ENCODE data around the gene ADGRB3.

Gene ADGRB3

DNA sequence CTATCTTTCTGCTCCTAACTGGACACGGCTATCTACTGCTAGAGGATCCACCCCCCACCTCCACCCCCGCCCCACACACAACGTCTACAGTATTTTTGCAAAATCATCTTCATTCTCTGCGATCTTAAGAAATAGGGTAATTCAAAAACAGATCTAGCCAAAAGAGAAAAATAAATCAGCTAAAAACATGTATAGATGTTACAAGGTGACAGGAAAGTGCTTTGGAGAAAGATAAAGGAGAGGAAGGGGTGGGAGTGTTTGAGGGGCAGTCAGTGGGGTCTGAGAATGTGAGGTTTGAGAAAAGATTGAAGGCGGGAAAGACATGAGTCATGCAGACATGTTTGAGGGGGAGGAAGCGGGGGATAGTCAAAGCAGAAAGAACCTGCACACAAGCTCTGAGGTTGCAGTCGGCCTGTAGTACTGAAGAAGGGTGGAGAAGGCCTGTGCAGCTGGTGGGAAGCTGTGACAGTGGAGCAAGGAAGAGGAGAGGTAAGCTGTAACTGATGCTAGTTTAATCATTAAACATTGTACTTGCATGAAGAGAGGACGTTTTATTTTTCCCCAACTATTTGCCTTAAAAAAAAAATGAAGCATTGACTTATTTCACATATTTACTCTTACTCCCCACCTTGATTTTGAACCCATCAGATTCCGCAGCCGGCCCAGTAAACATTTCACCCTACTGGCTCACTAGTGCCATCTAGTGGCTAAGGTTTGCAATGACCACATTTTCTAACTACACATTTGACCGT lies 332.6 kb downstream of the ADGRB3 start:
- peak overlapping the region in 1 of 2 experiments; percentile 83 for H3K14ac ChIP-seq (ENCODE audit: low read length in 2 of 2)

DNA sequence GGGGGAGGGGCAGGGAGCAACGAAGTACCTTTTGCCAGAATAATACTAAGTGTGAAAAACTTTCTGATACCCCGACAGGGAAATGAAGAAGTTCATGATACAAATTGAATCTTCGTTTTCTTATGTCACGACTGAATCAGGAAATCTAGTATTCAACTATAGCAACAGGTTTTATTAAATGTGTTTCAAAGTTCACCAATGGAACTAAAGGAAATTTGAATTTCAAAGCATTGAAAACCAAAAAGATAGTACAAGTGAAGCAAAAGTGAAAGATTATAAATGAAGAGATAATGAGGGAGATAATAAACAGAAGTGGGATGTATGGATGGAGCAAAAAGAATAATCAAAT lies 333.2 kb downstream of the ADGRB3 start:
- DNase-seq: no peak
- H3K4me1 ChIP-seq (ENCODE audit: control insufficient read depth, insufficient read depth, low read depth, low read length): peaks cover 2% of the 10 kb centered on the region
- no peak overlapping the region for H3K4me3 ChIP-seq (ENCODE audit: insufficient read depth in 1 of 2, low read depth in 1 of 2, low read length in 2 of 2)
- H2AK5ac ChIP-seq (ENCODE audit: low read length, severe bottlenecking): no peak overlapping the region
- H3K9me3 ChIP-seq (ENCODE audit: control insufficient read depth, low read length): no peaks in the 10 kb centered on the region
- no peak overlapping the region for H3K14ac ChIP-seq (ENCODE audit: low read length in 2 of 2)
- no peak overlapping the region for H3K18ac ChIP-seq (ENCODE audit: low read depth in 1 of 2, low read length in 2 of 2)
- no peak overlapping the region for H3K27ac ChIP-seq (ENCODE audit: low read length, poor library complexity, severe bottlenecking)
- H2BK120ac ChIP-seq (ENCODE audit: low read depth, low read length): no peak overlapping the region
- H4K8ac ChIP-seq (ENCODE audit: low read length): no peak overlapping the region
- no peak overlapping the region for H3K4me2 ChIP-seq (ENCODE audit: low read length, poor library complexity, severe bottlenecking)
- WGBS: no CpG with 5 or more reads among the region's 4 CpGs
- no peaks in the 10 kb centered on the region for H3K79me1 ChIP-seq (replicated peaks; ENCODE audit: low read length, poor library complexity, severe bottlenecking)
- H3K27me3 ChIP-seq (ENCODE audit: control insufficient read depth in 1 of 2, insufficient read depth in 1 of 2, low read length in 2 of 2): peaks cover 0 to 2% of the 10 kb centered on the region in 2 experiments
- no peak overlapping the region for H2BK12ac ChIP-seq (ENCODE audit: low read length in 2 of 2)
- no peak overlapping the region for H2BK5ac ChIP-seq (ENCODE audit: low read depth, low read length, poor library complexity, severe bottlenecking)
- no peak overlapping the region for H2BK15ac ChIP-seq (ENCODE audit: low read depth, poor library complexity, severe bottlenecking)
- no peak overlapping the region for H3K4ac ChIP-seq (ENCODE audit: low read depth in 1 of 2, low read length in 2 of 2)
- H2AFZ ChIP-seq (ENCODE audit: low read depth, low read length): no peak overlapping the region
- H3K36me3 ChIP-seq (ENCODE audit: control insufficient read depth in 1 of 2, insufficient read depth in 2 of 2, low read depth in 1 of 2, low read length in 2 of 2): no peaks in the 10 kb centered on the region
- H4K91ac ChIP-seq (ENCODE audit: low read length): no peak overlapping the region
- no peak overlapping the region for H3K9ac ChIP-seq (ENCODE audit: low read length)
- no peak overlapping the region for H3K23ac ChIP-seq (ENCODE audit: low read length in 2 of 2)

More for the DNA sequence above, 332.6 kb downstream of the ADGRB3 start:
- Histone ChIP-seq H2BK5ac (ENCODE audit: low read depth, low read length, poor library complexity, severe bottlenecking) (no peak overlapping the region), H4K8ac (ENCODE audit: low read length) (no peak overlapping the region), H3K79me1 (replicated peaks; ENCODE audit: low read length, poor library complexity, severe bottlenecking) (no peaks in the 10 kb centered on the region), H3K9me3 (ENCODE audit: control insufficient read depth, low read length) (no peaks in the 10 kb centered on the region), H3K9ac (ENCODE audit: low read length) (no peak overlapping the region), H3K18ac (ENCODE audit: low read depth in 1 of 2, low read length in 2 of 2) (no peak overlapping the region), H4K91ac (ENCODE audit: low read length) (no peak overlapping the region), H2BK120ac (ENCODE audit: low read depth, low read length) (no peak overlapping the region), H2BK12ac (ENCODE audit: low read length in 2 of 2) (no peak overlapping the region), H3K23ac (ENCODE audit: low read length in 2 of 2) (no peak overlapping the region), H3K4ac (ENCODE audit: low read depth in 1 of 2, low read length in 2 of 2) (no peak overlapping the region), H2BK15ac (ENCODE audit: low read depth, poor library complexity, severe bottlenecking) (no peak overlapping the region), H3K27me3 (ENCODE audit: control insufficient read depth in 1 of 2, insufficient read depth in 1 of 2, low read length in 2 of 2) (peaks cover 0 to 2% of the 10 kb centered on the region in 2 experiments), H3K4me2 (ENCODE audit: low read length, poor library complexity, severe bottlenecking) (no peak overlapping the region), H3K4me3 (ENCODE audit: insufficient read depth in 1 of 2, low read depth in 1 of 2, low read length in 2 of 2) (no peak overlapping the region), H2AFZ (ENCODE audit: low read depth, low read length) (no peak overlapping the region), H3K27ac (ENCODE audit: low read length, poor library complexity, severe bottlenecking) (no peak overlapping the region), H3K36me3 (ENCODE audit: control insufficient read depth in 1 of 2, insufficient read depth in 2 of 2, low read depth in 1 of 2, low read length in 2 of 2) (no peaks in the 10 kb centered on the region), H2AK5ac (ENCODE audit: low read length, severe bottlenecking) (no peak overlapping the region), H3K4me1 (ENCODE audit: control insufficient read depth, insufficient read depth, low read depth, low read length) (peaks cover 2% of the 10 kb centered on the region)
- WGBS: 38% methylated on average over 7 of the region's 11 CpGs
- peak; percentile 56 for DNase-seq

DNA sequence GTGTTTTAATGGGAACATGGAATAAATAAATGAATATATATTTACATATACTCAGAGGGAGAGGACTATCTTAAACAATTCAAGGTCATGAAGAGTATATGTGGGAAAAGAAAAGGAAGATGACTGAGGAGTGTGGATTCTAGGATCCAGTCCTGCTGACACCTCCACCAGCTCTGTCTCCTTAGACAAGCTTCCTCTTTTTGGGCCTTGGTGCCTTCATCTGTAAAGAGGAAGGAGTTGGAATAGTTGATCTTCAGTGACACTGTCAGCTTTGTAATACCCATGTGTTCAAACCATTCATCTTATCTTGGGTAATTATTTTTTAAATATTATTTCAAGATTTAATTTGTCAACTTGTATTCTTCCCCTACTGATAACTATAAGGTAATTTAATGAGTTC lies 338.0 kb downstream of the ADGRB3 start:
- no peak overlapping the region for H4K8ac ChIP-seq (ENCODE audit: low read length)
- no peak for DNase-seq
- H3K36me3 ChIP-seq (ENCODE audit: control insufficient read depth in 1 of 2, insufficient read depth in 2 of 2, low read depth in 1 of 2, low read length in 2 of 2): no peaks in the 10 kb centered on the region
- H3K18ac ChIP-seq (ENCODE audit: low read depth in 1 of 2, low read length in 2 of 2): no peak overlapping the region
- no peak overlapping the region for H2BK120ac ChIP-seq (ENCODE audit: low read depth, low read length)
- no peak overlapping the region for H3K9ac ChIP-seq (ENCODE audit: low read length)
- no peak overlapping the region for H3K14ac ChIP-seq (ENCODE audit: low read length in 2 of 2)
- H3K23ac ChIP-seq (ENCODE audit: low read length in 2 of 2): no peak overlapping the region
- no peak overlapping the region for H3K27ac ChIP-seq (ENCODE audit: low read length, poor library complexity, severe bottlenecking)
- no peak overlapping the region for H4K91ac ChIP-seq (ENCODE audit: low read length)
- H2BK12ac ChIP-seq (ENCODE audit: low read length in 2 of 2): no peak overlapping the region
- H3K4me3 ChIP-seq (ENCODE audit: insufficient read depth in 1 of 2, low read depth in 1 of 2, low read length in 2 of 2): no peak overlapping the region
- no peak overlapping the region for H2AK5ac ChIP-seq (ENCODE audit: low read length, severe bottlenecking)
- H3K27me3 ChIP-seq (ENCODE audit: control insufficient read depth in 1 of 2, insufficient read depth in 1 of 2, low read length in 2 of 2): no peaks in the 10 kb centered on the region
- H2BK15ac ChIP-seq (ENCODE audit: low read depth, poor library complexity, severe bottlenecking): no peak overlapping the region
- H3K4ac ChIP-seq (ENCODE audit: low read depth in 1 of 2, low read length in 2 of 2): no peak overlapping the region
- H3K9me3 ChIP-seq (ENCODE audit: control insufficient read depth, low read length): no peaks in the 10 kb centered on the region
- no peaks in the 10 kb centered on the region for H3K79me1 ChIP-seq (replicated peaks; ENCODE audit: low read length, poor library complexity, severe bottlenecking)
- no peak overlapping the region for H2AFZ ChIP-seq (ENCODE audit: low read depth, low read length)
- no peak overlapping the region for H3K4me2 ChIP-seq (ENCODE audit: low read length, poor library complexity, severe bottlenecking)
- no peak overlapping the region for H2BK5ac ChIP-seq (ENCODE audit: low read depth, low read length, poor library complexity, severe bottlenecking)
- no peaks in the 10 kb centered on the region for H3K4me1 ChIP-seq (ENCODE audit: control insufficient read depth, insufficient read depth, low read depth, low read length)

DNA sequence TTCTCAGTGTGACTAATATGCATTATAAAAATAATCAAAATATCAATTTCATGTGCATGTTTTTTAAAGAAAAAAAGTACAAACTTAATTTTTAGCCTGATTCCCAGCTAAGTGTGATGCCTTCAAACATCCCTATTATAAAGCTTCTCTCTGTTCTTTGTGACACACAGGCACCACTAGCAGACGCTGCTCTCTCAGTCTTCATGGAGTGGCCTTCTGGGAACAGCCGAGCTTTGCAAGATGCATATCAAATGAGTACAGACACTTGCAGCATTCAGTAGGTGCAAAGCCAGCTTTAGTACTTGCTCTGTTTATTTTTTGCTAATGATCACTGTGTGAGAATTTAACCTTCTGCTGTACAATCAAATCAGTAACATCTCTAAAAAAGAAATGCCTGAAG lies 340.0 kb downstream of the ADGRB3 start:
- Histone ChIP-seq H3K4me2 (ENCODE audit: low read length, poor library complexity, severe bottlenecking) (no peak overlapping the region), H3K27ac (ENCODE audit: low read length, poor library complexity, severe bottlenecking) (no peak overlapping the region), H3K18ac (ENCODE audit: low read depth in 1 of 2, low read length in 2 of 2) (no peak overlapping the region), H3K23ac (ENCODE audit: low read length in 2 of 2) (no peak overlapping the region), H3K14ac (ENCODE audit: low read length in 2 of 2) (no peak overlapping the region), H2BK120ac (ENCODE audit: low read depth, low read length) (no peak overlapping the region), H4K8ac (ENCODE audit: low read length) (no peak overlapping the region), H2AFZ (ENCODE audit: low read depth, low read length) (no peak overlapping the region), H3K79me1 (replicated peaks; ENCODE audit: low read length, poor library complexity, severe bottlenecking) (no peaks in the 10 kb centered on the region), H3K36me3 (ENCODE audit: control insufficient read depth in 1 of 2, insufficient read depth in 2 of 2, low read depth in 1 of 2, low read length in 2 of 2) (no peaks in the 10 kb centered on the region), H3K27me3 (ENCODE audit: control insufficient read depth in 1 of 2, insufficient read depth in 1 of 2, low read length in 2 of 2) (no peaks in the 10 kb centered on the region), H3K4me3 (ENCODE audit: insufficient read depth in 1 of 2, low read depth in 1 of 2, low read length in 2 of 2) (no peak overlapping the region), H2AK5ac (ENCODE audit: low read length, severe bottlenecking) (no peak overlapping the region), H2BK5ac (ENCODE audit: low read depth, low read length, poor library complexity, severe bottlenecking) (no peak overlapping the region), H4K91ac (ENCODE audit: low read length) (no peak overlapping the region), H3K9me3 (ENCODE audit: control insufficient read depth, low read length) (no peaks in the 10 kb centered on the region), H3K4me1 (ENCODE audit: control insufficient read depth, insufficient read depth, low read depth, low read length) (no peaks in the 10 kb centered on the region), H3K9ac (ENCODE audit: low read length) (no peak overlapping the region), H3K4ac (ENCODE audit: low read depth in 1 of 2, low read length in 2 of 2) (no peak overlapping the region), H2BK12ac (ENCODE audit: low read length in 2 of 2) (no peak overlapping the region), H2BK15ac (ENCODE audit: low read depth, poor library complexity, severe bottlenecking) (no peak overlapping the region)
- 18% methylated on average over 2 of the region's 2 CpGs for WGBS
- peak; percentile 10 for DNase-seq
